Hepatocyte (in vitro differentiated cells): Measurements from ENCODE around the gene LRRFIP1. TPM values are rescaled to one million over a fixed set of nuclear protein-coding genes. Genes with fewer than 3 reads are reported as not detected.

Experiments
- DNase-seq: peaks from one replicate; pipeline ENCODE4 v3.0.0-alpha.2; 2016; ENCODE audit warnings: low spot score
- H2AFZ ChIP-seq: fragments of 200-600 bp; sonication (generic); 2 replicates; pipeline ENCODE4 v1.6.0; 2016; ENCODE audit warnings: antibody characterized with exemption, mild to moderate bottlenecking
- H3K27ac ChIP-seq: fragments of 200-600 bp; sonication (generic); 2 replicates; pipeline ENCODE4 v1.5.1; 2016; ENCODE audit warnings: mild to moderate bottlenecking
- H3K27me3 ChIP-seq: fragments of 200-600 bp; sonication (generic); 2 replicates; pipeline ENCODE4 v1.6.1; 2016
- H3K36me3 ChIP-seq: fragments of 200-600 bp; sonication (generic); replicated peaks from 2 replicates; pipeline ENCODE4 v1.5.1; 2016; ENCODE audit warnings: low read depth; ENCODE audit not compliant: insufficient read depth
- H3K4me1 ChIP-seq: fragments of 200-600 bp; sonication (generic); 2 replicates; pipeline ENCODE4 v1.5.1; 2016; ENCODE audit warnings: mild to moderate bottlenecking, moderate library complexity; ENCODE audit not compliant: insufficient read depth
- H3K4me2 ChIP-seq: fragments of 200-600 bp; sonication (generic); 2 replicates; pipeline ENCODE4 v1.6.0; 2016
- H3K4me3 ChIP-seq: fragments of 200-600 bp; sonication (generic); 2 replicates; pipeline ENCODE4 v1.5.1; 2016; ENCODE audit warnings: mild to moderate bottlenecking
- H3K79me2 ChIP-seq: fragments of 200-600 bp; sonication (generic); 2 replicates; pipeline ENCODE4 v1.6.0; 2017; ENCODE audit warnings: mild to moderate bottlenecking
- H3K9me2 ChIP-seq: fragments of 200-600 bp; sonication (generic); replicated peaks from 2 replicates; pipeline ENCODE4 v1.6.0; 2017; ENCODE audit warnings: mild to moderate bottlenecking; ENCODE audit not compliant: insufficient read depth
- H3K9me3 ChIP-seq: fragments of 200-600 bp; sonication (generic); 2 replicates; pipeline ENCODE4 v1.5.1; 2016; ENCODE audit warnings: low read depth, mild to moderate bottlenecking
- H4K20me1 ChIP-seq: fragments of 200-600 bp; sonication (generic); 2 replicates; pipeline ENCODE4 v1.6.0; 2016; ENCODE audit warnings: mild to moderate bottlenecking; ENCODE audit not compliant: insufficient read depth, poor library complexity, severe bottlenecking
- EZH2 ChIP-seq: fragments of 200-600 bp; sonication (generic); IDR thresholded peaks from 2 replicates; pipeline ENCODE4 v1.6.1; 2016; ENCODE audit warnings: antibody characterized with exemption, mild to moderate bottlenecking, borderline replicate concordance
- EZH2phosphoT487 ChIP-seq: fragments of 200-600 bp; sonication (generic); IDR thresholded peaks from one replicate; pipeline ENCODE4 v1.6.1; 2018; ENCODE audit warnings: antibody characterized with exemption, mild to moderate bottlenecking, low read depth, moderate library complexity; ENCODE audit not compliant: unreplicated experiment, severe bottlenecking
- WGBS: methylation state at CpG from one replicate; pipeline ENCODE4 v1.1.6; 2016; ENCODE audit warnings: low lambda C conversion rate; ENCODE audit errors: missing lambda C conversion rate; 5-methylcytosine and 5-hydroxymethylcytosine counted together
- polyA plus RNA-seq: library from polyadenylated mRNA; unstranded; fragments of >200 nt; fragmentation: Nextera tagmentation; extraction: Ambion mirVana; gene quantifications from 2 replicates; pipeline ENCODE4 v1.2.1, GENCODE V29; 2016
- total RNA-seq: library from RNA; depleted of rRNA; stranded (reverse); fragments of >200 nt; gene quantifications from 2 replicates; pipeline ENCODE4 v1.2.3, GENCODE V29; 2014
- TF ChIP-seq, protein P1 (sequence below): fragments of 200-600 bp; sonication (generic); IDR thresholded peaks from 2 replicates; pipeline ENCODE4 v1.5.1; 2016; ENCODE audit warnings: antibody characterized with exemption, mild to moderate bottlenecking; ENCODE audit not compliant: poor library complexity

Gene LRRFIP1
- total and polyA plus RNA-seq, 2 experiments from 2014 or later: 42.7 to 64.1 TPM

DNA sequence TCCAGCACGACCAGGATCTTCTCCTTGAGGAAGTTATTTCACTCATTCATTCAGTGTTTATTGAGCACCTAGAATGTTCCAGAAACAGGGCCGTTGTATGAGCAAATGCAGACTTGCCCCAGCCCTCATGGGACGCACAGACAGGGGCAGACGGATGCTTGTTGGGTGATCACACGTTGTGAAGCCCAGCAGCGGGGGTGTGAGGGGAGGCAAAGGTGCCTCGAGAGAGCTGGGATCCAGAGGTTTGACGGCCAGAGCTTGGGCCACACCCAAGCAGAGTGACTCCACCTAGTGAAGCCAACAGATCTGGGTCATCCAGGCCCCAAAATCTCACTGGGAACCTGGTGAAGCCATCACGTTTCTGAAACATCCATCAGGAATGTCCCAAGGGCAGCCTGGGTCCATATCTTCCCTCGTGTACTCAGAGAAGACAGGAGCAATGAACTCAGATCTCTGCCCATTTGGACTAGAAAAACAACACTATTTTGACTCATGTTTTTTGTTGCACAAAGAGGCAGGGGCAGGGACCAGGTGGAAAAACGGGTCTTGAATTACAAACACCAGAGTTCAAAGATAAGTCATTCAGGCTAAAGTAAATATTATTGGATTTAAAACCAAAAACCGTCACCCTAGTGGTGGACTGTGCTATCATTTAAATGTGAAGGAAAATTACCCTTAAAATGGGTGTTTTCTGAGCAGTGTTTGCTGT, 116.3 kb downstream of the LRRFIP1 start:
- Histone ChIP-seq H3K9me3 (no peaks in the 10 kb centered on the region), H2AFZ (no peak overlapping the region), H3K4me3 (no peak overlapping the region), H3K79me2 (peaks cover 46% of the 10 kb centered on the region), H3K9me2 (no peaks in the 10 kb centered on the region), H3K4me2 (no peak overlapping the region), H3K27me3 (no peaks in the 10 kb centered on the region), H4K20me1 (no peaks in the 10 kb centered on the region), H3K27ac (peak overlapping the region; percentile 65), H3K36me3 (no peaks in the 10 kb centered on the region), H3K4me1 (peaks cover 21% of the 10 kb centered on the region)
- no peak for DNase-seq
- no peak for TF ChIP-seq EZH2
- no peak for TF ChIP-seq EZH2phosphoT487
- TF ChIP-seq, protein P1, sequence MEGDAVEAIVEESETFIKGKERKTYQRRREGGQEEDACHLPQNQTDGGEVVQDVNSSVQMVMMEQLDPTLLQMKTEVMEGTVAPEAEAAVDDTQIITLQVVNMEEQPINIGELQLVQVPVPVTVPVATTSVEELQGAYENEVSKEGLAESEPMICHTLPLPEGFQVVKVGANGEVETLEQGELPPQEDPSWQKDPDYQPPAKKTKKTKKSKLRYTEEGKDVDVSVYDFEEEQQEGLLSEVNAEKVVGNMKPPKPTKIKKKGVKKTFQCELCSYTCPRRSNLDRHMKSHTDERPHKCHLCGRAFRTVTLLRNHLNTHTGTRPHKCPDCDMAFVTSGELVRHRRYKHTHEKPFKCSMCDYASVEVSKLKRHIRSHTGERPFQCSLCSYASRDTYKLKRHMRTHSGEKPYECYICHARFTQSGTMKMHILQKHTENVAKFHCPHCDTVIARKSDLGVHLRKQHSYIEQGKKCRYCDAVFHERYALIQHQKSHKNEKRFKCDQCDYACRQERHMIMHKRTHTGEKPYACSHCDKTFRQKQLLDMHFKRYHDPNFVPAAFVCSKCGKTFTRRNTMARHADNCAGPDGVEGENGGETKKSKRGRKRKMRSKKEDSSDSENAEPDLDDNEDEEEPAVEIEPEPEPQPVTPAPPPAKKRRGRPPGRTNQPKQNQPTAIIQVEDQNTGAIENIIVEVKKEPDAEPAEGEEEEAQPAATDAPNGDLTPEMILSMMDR: peak; percentile 14
- WGBS: 59% methylated on average over 12 of the region's 12 CpGs

DNA sequence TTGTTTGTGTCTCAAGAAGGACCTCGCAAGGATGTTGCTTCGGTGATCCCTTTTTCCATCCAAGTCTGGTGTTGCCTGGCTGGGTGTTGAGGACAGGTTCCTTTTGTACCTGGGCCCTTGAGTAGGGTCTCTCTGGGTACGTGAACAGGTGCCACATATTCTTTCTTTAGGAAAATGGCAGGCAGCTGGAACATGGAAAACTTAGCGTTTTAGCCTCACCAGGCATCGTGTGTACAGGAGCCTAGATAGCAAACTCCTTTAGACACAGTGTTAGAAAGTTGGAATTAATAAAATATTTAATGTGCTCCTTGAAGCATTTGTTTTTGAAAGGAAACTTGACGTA, 116.9 kb downstream of the LRRFIP1 start:
- Histone ChIP-seq H3K9me2 (no peaks in the 10 kb centered on the region), H3K4me2 (no peak overlapping the region), H3K4me1 (peaks cover 21% of the 10 kb centered on the region), H3K9me3 (no peaks in the 10 kb centered on the region), H3K79me2 (peaks cover 41% of the 10 kb centered on the region), H2AFZ (no peak overlapping the region), H3K4me3 (no peak overlapping the region), H3K27me3 (no peaks in the 10 kb centered on the region), H4K20me1 (no peaks in the 10 kb centered on the region), H3K36me3 (no peaks in the 10 kb centered on the region), H3K27ac (peak overlapping the region; percentile 65)
- DNase-seq: no peak
- 83% methylated on average over 6 of the region's 6 CpGs for WGBS
- no peak for TF ChIP-seq EZH2
- no peak for TF ChIP-seq EZH2phosphoT487
- TF ChIP-seq, protein P1: no peak

DNA sequence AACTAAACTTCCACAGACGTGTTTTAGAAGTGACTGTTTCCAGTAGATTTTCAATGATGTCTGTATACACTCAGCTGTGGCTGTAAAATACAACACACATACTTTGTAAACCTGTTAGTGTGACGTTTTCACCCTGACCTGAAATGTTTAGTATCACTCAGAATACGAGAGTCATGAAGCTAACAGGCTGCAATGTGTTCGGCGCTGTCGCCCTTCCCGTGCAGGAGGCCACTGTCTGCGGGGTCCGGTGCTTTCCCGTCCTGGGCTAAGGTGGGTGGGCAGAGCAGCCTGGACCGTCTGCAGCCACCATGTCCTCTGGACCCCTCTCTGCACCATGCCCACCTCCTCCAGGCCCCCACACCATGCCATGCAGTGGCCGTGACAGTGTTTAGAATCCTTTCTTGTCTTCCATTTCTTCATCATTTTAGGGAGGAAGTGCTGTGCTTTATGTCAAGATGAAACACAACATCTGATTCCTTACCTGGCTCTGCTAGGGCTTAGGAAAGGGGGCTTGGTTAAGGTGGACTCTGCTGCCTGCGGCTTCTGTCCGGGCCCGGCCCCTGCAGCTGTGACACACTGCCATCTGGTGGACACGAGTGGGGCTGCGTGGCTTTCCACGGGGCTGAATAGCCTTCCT, 117.3 kb downstream of the LRRFIP1 start:
- no peaks in the 10 kb centered on the region for H3K9me3 ChIP-seq
- no peaks in the 10 kb centered on the region for H4K20me1 ChIP-seq
- no peaks in the 10 kb centered on the region for H3K36me3 ChIP-seq
- H3K4me1 ChIP-seq: peaks cover 21% of the 10 kb centered on the region
- H3K4me2 ChIP-seq: no peak overlapping the region
- peak; percentile 82 for DNase-seq
- no peak overlapping the region for H3K4me3 ChIP-seq
- H2AFZ ChIP-seq: no peak overlapping the region
- no peaks in the 10 kb centered on the region for H3K27me3 ChIP-seq
- no peak for TF ChIP-seq EZH2
- no peak for TF ChIP-seq EZH2phosphoT487
- TF ChIP-seq, protein P1: peak; percentile 97
- H3K27ac ChIP-seq: peak overlapping the region; percentile 65
- 52% methylated on average over 18 of the region's 18 CpGs for WGBS
- no peaks in the 10 kb centered on the region for H3K9me2 ChIP-seq
- peaks cover 39% of the 10 kb centered on the region for H3K79me2 ChIP-seq
